COR-L47 (cell line): Measurements from ENCODE around the gene IRF4.

Source experiments
- DNase-seq: peaks from one replicate; lab custom pipeline; 2025; lab: John Stamatoyannopoulos, UW

The IRF4 gene

DNA sequence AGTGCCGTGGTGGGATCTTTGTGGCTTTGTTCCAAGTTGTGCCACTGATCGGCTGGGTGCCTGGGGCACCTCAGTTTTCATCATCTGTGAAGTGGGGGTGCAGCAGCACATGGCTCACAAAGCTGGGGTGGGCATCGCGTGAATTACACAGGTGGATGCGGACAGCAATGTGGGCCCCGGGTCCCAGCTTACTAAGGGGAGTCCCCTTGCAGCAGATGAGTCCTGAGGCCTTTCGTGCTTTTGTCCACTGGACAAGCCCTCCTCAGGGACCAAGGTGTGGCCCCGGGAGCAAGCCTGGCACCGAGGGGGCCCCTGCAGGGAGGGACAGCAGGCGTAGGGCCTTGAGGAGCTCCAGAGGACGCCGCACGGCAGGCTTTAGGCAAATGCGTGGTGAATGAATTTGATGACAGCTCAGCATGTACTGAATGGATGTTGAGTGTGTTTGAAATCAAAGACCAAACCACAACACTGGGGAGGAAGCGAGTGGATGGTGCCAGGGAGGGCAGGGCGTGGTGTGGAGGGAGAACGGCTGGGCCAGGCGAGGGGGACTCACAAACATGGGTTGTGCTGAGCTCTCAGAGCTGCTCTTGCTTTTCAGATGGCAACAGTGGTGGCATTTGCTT lies 53.2 kb downstream of the IRF4 start:
- no peak for DNase-seq

DNA sequence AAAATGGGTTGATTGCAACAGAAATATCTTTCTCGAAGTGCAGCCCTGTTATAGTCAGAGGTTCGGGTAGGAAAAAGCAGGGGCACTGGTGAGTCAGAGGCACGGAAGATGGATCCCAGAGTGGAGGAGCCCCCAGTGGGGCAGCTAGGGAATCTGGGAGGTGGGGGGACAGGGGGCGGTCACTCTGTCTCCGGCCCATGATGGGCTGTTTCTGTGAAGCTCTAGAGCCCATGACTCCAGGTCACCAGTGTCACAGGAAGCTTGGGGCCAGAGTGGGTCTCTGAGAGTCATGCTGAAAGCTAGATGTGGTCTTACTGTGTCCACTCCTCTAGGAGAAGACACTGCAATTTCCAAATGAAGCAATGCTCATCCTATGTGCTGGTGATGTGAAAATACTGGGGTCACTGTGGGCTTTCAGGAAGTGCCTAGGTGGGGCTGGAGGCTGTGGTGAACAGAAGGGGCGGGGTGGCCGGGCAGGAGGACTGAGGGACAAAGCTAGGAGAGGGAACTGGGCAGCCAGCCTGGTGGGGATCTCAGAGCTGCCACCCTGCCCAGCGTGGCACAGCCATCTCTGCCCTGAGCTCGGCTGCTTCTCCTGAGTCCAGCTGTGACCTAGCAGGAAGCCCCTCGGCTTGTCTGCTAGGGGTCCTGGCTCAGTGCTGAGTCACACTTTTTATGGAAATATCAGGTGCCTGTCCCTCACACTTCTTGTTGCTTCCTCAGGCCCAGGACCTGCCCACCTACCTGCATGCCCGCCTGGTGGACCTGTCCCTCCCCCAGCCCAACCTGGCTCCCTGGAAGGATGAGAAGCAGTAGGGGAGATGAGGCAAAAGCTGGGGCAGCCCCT lies 54.2 kb downstream of the IRF4 start:
- DNase-seq: no peak

GRCh38 chr6:446418-447366 lies 55.1 kb downstream of the IRF4 start:
- no peak for DNase-seq

- no peak for DNase-seq
Measured at GRCh38 chr6:447381-448165, 56.0 kb downstream of the IRF4 start.

GRCh38 chr6:448296-449056 lies 56.9 kb downstream of the IRF4 start:
- DNase-seq: no peak

DNA sequence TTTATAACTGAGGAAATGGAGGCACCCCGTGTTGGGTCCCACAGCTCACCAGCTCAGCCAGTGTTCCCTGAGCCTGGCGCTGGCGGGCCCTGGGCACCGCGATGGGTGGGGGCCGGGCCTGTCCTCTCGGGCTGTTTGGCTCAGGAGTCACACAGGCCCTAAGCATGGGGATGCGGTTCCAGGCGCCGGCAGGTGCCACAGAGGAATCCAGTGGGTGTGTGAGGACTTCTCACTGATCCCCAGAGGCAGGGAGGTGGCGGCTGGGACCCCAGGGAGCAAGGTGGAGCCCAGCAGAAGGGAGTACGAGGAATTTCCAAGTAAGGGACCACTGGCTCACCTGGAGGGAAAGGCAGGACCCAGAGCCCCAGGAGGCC lies 57.5 kb downstream of the IRF4 start:
- no peak for DNase-seq

GRCh38 chr6:449486-450419 lies 58.2 kb downstream of the IRF4 start:
- no peak for DNase-seq

- DNase-seq: no peak
Measured at GRCh38 chr6:451336-451735, 59.8 kb downstream of the IRF4 start.

DNA sequence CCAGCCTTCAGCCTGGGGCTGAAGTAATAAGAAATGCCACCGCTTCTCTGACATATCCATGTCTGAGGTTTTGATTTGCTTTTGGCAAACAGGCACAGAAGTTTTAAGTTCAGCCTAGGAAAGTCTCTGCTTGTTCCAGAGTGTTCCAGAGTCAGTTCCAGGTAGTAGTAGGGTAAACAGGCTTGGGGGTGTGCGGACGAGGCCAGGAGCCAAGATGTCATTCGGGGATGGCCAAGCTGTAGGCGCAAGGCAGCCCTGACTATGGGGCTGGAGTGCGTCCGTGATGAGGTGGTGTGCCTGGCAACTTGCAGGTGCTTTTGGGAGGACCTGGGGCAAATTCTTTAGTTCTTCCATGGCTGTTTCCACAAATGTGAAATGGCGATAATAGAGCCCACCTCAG lies 60.3 kb downstream of the IRF4 start:
- DNase-seq: no peak

GRCh38 chr6:452301-453067 lies 60.9 kb downstream of the IRF4 start:
- DNase-seq: peak; percentile 87

GRCh38 chr6:453152-453551 lies 61.6 kb downstream of the IRF4 start:
- DNase-seq: peak; percentile 65

DNA sequence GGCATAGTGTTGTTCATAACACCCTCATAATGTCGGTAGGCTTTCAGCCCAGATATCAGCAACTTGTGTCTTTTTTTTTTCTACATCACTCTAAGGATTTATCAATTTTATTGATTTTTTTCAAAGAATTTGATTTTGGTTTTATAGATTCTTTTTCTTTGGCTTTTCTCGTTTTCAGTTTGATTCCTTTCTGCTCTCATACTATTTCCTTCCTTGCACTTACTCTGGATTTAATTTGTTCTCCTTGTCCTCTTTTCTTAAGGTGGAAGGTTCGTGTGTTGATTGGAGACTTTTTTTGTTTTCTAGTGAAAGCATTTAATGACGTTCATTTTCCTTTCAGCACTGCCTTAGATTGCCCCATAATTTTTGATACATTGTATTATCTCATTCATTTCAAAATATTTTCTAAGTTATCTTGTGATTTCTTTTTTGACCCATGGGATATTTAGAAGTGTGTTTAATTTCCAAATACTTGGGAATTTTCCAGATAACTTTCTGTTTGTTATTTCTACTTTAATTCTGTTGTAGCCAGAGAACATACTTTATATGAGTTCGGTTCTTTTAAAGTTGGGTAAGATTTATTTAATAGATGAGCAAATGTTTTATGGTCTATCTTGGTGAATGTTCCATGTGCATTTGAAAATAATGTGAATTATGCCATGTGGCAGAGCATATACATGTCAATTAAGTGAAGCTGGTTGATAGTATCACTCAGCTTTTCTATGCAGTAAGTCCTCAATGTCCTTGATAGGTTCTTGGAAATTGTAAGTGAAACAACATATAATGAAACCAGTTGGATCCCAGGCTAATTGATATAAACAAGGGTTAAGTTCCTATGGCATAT lies 62.8 kb downstream of the IRF4 start:
- no peak for DNase-seq

DNA sequence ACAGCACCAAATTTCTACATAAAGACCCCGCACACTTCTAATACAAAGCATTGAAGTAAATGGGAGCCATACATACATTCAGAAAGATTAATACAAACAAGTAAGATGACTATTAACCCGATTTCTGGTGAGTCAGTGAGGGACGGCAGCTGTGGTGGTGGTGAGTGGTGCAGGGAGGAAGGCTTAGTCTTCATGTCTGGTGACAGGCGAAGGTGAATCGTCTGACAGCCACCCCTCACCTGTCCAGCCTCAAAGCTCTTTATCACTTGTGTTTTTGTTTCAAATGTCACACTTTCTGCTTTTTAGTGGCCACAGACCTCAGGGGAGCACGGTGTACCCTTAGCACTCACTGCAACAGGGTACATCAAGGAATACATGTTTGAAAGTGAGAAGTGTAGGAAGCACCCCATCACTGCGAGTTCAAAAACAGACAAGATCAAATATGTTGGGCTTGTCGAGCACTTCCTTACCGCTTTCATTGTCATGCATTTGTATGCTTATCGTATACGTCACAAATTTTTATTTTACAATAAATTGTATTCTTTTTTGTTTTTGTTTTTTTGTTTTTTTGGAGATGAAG lies 63.5 kb downstream of the IRF4 start:
- DNase-seq: no peak

GRCh38 chr6:455835-456234 lies 64.3 kb downstream of the IRF4 start:
- no peak for DNase-seq

- no peak for DNase-seq
Measured at GRCh38 chr6:456358-456867, 64.9 kb downstream of the IRF4 start.

- no peak for DNase-seq
Measured at GRCh38 chr6:456887-457286, 65.3 kb downstream of the IRF4 start.
